HG03045 (cell line): ENCODE measurements around the gene STX2.
"Not testable (repeated sequence)": the region's sequence is repeated elsewhere in the genome, so short reads cannot be mapped to it uniquely, and the experiment has no call there.

Experiments used
- ATAC-seq: cut with Tn5 transposase; IDR thresholded peaks from one replicate; pipeline ENCODE4 v1.9.1; 2021; ENCODE audit warnings: mild to moderate bottlenecking, moderate library complexity; ENCODE audit not compliant: unreplicated experiment

The STX2 gene

DNA sequence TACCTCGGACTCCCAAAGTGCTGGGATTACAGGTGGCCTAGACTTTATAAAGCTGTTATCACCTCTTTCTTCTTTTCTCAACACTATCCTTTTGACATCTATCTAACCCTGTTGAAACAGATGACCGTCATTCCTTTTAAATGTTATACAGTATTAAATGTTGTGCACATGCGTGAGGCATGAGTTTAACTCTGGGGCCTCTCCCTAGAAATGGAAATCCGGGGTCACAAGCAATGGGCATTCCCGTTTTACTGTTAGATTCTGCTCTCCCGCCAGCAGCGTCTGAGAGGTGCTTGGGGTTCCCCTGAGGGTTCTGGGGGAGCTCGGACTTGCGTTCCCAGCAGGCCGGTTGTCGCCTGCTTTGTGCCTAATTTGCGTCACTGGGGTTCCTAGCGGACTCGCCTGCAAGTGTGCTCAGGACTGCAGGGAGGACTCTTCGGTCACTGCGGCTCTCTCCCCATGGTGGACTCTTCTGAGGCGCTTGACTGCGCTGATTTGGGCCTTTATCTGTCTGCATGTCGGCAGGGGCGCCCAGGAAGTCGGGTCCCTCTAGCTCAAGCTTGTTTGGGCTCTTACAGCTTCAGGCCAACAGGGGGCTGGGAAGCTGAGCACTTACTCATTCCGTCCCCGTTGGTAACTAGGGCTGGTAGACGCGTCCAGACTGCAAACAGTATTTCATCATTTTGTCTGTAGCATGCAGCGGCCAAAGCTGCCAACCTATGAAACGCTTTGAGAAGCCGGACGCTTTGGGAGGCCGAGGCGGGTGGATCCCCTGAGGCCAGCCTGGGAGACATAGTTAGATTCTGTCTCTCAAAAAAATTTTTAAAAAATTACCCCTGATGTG lies 31.6 kb upstream of the STX2 start:
- ATAC-seq, result peak; percentile 50

- ATAC-seq, result no peak
These were observed 29.4 kb upstream of the STX2 start for GRCh38 chr12:130868412-130868811.

DNA sequence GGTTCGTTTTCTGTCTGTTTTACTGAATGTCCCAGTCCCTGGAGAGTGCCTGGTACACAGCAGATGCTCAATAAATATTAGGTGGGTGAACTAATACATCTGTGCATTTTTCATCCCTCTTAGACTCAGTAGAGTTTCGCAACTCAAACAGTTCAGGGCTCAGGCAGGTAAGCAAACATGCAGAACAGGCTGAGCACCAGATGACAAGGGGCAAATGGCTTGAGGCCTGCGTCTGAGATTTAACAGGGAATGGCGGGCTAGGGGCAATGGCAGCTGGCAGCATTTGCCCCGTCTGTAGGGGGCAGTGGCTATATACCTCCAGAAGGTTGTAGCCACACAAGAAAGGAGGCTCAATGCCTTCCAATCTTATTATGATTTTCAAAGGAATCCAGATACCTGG lies 24.2 kb upstream of the STX2 start:
- no peak for ATAC-seq

DNA sequence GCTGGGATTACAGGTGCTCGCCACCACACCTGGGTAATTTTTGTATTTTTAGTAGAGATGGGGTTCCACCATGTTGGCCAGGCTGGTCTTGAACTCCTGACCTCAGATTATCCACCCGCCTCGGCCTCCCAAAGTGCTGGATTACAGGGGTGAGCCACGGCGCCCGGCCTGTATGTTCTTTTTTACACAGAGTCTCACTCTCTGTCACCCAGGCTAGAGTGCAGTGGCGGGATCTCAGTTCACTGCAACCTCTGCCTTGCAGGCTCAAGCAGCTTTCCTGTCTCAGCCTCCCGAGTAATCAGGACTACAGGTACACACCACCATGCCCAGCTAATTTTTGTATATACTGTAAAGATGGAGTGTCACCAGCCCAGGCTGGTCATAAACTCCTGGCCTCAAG lies 23.7 kb upstream of the STX2 start:
- not testable (repeated sequence) for ATAC-seq

DNA sequence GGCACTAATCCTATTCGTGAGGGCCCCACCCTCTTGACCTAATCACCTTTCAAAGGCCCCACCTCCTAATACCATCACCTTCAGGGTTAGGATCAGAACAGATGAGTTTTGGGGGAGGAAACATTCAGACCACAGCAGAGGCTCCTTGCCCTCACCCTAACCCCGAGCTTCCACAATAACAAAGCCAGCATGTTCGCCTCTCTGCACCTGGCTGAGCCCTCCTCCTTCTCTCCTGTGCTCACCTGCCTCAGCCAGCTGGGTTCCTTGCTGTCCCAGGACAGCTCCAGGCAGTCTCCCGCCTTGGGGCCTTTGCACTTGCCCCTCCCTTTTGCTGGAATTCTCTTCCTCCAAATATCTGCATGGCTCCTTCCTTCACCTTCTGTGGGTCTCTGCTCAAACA lies 23.1 kb upstream of the STX2 start:
- ATAC-seq, result no peak

DNA sequence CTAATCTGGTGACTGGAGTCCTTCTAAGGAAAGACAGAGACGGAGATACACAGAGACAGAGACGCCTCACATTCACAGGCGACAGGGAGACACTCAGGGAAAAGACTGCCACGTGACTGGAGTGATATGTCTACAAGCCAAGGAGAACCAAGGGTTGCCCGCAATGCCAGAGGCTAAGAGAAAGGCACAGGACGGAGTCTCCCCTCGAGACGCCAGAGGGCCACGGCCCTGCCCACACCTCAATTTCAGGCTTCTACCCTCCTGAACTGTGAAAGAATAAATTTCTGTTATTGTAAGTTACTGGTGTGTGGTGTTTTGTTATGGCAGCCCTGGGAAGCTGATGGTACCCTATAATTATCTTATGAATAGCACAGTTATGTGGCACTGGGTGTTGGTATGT lies 21.3 kb upstream of the STX2 start:
- no peak for ATAC-seq

DNA sequence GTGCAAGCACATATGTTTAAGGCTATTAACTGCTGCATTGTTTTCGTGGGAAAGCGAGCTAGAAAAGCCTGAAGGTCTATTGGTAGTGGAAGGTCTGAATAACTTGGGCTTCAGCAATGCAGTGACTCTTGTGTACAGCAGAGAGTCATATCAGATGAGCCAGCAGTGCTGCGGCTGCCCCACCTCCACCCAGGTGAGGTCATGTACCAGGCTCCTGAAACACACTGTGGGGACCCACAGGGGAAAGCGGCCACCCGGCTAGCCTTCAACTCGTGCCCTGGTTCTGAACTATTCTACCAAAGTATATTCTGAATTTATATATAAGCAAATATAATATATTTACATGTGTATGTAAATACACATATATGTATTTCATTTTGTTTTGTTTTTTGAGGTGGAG lies 20.1 kb upstream of the STX2 start:
- ATAC-seq, result no peak

- no peak for ATAC-seq
These were observed 19.0 kb upstream of the STX2 start for GRCh38 chr12:130858084-130858483.

DNA sequence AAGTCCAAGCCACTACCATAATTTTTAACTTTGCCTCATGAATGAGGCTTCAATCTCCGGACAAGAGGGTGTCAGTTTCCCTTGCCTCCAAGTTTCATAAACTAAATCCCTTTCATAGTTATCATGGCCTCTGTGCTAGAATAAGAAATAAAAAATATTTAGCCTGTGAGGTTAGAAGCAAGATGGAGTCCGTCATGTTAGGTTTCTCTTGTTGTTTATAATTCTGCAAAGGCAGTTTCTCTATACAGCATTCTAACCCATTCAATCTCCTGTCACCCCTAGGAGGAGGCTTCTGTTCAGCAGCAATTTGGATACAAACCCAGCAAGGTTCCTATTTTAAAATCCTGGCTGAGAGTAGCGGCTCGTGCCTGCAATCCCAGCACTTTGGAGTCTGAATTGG lies 17.0 kb upstream of the STX2 start:
- no peak for ATAC-seq

DNA sequence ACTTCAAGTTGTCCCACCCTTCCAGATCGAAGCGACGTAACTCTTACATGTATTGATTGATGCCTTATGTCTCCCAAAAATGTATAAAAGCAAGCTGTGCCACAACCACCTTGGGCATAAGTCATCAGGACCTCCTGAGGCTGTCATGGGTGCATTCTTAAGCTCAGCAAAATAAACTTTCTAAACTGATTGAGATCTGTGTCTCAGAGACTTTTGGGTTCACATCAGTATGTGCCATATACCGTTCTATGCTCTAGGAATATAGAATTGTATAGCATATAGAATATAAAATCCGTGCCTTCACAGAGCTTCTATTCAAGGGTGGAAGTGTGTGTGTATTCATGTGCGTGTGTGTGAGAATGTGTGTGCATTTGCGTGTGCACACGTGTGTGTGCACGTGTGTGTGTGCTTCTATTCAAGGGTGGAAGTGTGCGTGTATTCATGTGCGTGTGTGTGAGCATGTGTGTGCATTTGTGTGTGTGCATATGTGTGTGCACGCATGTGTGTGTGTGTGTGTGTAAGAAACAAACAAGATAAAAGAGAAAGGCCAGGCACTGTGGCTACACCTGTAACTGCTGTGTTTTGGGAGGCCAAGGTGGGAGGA lies 11.5 kb upstream of the STX2 start:
- no peak for ATAC-seq

DNA sequence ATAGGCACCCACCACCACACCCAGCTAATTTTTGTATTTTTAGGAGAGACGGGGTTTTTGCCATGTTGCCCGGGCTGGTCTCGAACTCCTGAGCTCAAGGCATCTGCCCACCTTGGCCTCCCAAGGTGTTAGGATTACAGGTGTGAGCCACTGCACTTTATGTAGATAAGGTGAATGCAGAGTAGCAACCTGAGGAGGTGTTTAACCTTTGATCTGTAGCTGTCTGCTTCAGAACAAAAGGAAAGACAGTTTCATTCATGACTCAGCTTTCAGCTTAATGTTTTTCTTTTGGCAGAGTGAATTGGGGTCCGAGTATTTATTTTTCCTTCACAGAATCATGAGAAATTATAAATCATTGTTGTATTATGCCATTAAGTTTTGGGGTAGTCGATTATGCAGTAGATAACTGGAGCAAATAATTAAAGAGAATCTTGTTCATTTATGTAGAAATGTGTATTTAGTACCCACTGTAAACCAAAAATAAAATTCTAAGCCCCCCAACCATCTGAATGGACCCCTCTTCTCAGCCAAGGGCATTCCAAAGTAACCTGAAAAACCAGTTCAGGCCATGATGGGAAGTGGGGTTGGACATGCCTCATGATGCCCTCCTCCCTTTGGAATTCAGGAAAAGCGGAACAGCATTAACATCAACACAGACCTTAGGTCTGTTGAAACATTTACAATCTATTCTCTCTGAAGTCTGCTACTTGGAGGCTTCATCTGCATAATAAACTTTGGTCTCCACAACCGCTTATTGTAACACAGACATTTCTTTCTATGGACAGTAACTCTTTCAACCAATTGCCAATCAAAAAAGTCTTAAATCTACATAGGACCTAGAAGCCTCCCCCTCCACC lies 10.7 kb upstream of the STX2 start:
- no peak for ATAC-seq

GRCh38 chr12:130848785-130849305 lies 9.8 kb upstream of the STX2 start:
- not testable (repeated sequence) for ATAC-seq

DNA sequence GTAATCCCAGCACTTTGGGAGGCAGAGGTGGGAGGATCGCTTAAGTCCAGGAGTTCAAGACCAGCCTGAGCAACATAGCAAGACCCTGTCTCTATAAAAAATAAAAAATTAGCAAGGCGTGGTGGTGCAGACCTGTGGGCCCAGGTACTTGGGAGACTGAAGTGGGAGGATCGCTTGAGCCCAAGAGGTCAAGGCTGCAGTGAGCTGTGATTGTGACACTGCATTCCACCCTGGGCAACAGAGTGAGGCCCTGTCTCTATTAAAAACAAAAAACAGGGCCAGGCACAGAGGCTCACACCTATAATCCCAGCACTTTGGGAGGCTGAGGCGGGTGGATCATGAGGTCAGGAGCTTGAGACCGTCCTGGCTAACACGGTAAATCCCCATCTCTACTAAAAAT lies 9.1 kb upstream of the STX2 start:
- not testable (repeated sequence) for ATAC-seq

DNA sequence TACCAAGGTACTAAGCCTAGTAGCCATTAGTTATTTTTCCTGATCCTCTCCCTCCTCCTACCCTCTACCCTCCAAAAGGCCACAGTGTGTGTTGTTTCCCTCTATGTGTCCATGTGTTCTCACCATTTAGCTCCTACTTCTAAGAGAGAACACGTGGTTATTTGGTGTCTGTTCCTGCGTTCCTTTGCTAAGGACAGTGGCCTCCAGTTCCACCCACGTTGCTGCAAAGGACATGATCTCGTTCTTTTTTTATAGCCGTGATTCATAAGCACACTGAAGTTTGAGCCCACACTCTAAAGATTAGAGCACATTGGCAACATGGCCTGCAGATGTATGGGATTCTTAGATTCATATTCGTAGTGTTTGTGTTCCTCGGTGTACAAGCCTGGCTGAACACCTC lies 8.1 kb upstream of the STX2 start:
- ATAC-seq, result no peak

DNA sequence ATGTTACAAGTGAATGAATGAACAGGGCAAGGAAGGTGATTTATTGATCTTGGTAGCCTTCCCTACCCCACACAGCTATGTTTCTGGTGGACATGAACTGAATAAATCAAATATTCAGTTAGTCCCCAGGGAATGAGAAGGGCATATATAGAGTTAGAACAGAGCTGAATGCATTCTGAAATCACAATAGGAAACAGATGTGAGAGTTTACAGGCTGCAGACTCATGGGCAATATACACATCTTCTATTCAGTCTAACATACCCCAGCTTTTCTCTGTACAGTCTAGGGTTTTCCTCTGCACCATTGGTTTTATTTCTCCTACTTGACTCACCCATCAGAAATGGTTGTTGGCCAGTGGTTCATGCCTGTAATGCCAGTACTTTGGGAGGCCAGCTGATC lies 7.3 kb upstream of the STX2 start:
- ATAC-seq, result no peak

GRCh38 chr12:130839770-130840404 lies 837 bp upstream of the STX2 start:
- ATAC-seq, result no peak

DNA sequence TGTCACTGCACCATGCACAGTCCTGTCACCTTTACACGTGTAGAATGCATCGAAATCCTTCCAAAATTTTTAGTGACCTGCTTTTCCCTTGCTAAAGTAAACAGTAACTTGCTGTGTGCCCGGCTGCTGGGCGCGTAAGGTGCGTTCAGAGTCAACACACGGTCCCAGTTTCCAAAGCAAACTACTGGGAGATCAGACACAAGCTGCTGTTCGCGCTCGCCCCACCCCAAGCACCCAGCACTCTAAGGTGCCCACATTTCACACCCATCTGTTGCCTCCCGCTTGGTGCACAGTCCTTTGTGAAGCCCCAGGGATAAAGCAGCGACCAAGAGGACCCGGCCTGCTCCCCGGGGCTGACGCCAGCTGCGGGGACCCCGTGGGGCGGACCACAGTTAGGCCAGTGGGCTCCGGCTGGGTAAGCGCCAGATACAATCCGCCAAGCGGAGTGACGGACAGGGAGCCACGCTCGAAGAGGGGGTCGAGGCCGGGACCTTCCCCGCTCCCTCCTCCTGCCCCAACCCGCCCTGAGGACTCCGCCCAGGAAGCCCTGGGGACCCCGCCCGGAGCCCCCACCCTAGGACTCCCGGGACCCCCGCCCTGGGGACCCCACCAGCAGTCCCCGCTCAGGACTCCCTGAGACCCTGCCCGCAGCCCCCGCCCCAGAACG lies 633 bp downstream of the STX2 start:
- ATAC-seq, result peak; percentile 29

DNA sequence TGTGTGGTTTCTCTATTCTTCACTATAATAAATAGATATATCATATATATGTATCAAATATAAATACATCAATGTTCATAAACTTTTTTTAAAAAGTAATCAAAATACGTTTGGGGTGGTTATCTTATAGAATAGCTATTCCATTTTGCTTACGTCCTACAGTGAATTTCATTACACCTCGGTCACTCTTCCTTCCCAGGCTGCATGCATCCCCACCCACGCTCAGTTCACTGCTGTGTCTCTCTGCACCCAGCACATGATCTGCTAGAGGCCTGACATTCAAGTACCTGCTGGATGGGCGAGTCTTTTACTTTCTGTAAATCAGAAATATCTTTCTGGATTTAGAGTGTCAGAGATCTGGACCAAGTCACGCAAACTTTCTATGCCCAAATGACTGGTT lies 3.6 kb downstream of the STX2 start:
- no peak for ATAC-seq

DNA sequence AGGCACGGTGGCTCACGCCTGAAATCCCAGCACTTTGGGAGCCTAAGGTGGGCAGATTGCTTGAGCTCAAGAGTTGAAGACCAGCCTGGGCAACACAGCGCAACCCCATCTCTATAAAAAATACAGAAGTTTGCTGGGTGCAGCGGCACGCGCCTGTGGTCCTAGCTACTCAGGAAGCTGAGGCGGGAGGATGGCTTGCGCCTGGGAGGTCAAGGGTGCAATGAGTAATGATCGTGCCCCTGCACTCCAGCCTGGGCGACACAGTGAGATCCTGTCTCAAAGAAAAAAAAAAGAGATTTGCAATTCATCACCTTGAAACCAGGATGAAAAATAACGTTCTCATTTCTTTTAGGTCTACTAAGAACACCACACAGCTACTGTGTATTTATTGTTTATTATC lies 4.0 kb downstream of the STX2 start:
- no peak for ATAC-seq

GRCh38 chr12:130832561-130833209 lies 6.4 kb downstream of the STX2 start:
- no peak for ATAC-seq
